GM21723 (cell line): Measurements from ENCODE around the gene TIAM2.

Source experiments
- ATAC-seq: cut with Tn5 transposase; IDR thresholded peaks from one replicate; pipeline ENCODE4 v1.9.1; 2021; ENCODE audit warnings: mild to moderate bottlenecking, moderate library complexity; ENCODE audit not compliant: unreplicated experiment

The TIAM2 gene

DNA sequence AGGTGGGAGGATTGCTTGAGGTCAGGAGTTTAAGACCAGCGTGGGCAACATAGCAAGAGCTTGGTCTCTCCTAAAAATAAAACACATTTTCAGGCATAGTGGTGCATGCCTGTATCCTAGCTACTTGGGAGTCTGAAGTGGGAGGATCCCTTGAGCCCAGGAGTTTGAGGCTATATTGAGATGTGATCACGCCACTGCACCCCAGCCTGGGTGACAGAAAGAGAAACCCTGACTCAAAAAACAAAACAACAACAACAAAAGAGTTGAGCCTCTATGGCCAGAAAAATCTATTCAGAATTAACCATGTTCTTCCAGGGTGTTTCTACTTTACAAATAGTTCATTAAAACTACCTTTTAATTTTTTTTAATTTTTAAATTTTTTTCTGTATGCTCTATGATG lies 60.6 kb downstream of the TIAM2 start:
- no peak for ATAC-seq

DNA sequence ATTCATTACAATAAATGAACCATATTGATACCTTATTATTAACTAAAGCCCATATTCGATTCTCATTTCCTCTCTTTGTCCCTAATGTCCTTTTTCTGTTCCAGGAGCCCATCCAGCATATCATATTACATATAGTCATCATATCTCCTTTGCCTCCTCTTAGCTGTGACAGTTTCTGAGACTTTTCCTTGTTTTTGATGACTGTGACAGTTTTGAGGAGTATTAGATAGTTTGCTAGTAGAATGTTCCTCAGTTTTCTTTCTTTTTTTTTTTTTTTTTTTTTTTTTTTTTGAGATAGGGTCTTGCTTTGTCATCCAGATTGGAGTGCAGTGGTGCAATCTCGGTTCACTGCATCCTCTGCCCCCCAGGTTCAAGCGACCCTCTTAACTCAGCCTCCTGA lies 61.6 kb downstream of the TIAM2 start:
- no peak for ATAC-seq

DNA sequence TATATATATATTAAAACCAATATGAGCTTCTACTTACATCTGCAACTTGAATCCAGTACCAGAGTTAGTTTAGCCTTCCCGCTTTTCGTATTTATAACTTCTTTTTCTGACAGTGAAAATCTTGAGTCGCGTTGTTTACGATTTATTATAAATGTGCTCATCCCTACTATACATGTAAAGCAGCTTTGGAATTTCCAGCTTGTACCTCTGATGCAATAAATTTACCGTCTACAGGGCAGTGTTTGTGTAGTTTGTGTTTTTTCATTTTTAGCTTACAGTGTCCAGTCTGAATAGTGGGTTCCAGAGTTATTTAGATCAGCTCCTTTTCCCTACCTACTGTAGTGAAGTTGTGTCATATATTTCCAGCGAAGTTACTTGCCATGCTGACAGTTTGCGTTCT lies 66.3 kb downstream of the TIAM2 start:
- ATAC-seq, result no peak

DNA sequence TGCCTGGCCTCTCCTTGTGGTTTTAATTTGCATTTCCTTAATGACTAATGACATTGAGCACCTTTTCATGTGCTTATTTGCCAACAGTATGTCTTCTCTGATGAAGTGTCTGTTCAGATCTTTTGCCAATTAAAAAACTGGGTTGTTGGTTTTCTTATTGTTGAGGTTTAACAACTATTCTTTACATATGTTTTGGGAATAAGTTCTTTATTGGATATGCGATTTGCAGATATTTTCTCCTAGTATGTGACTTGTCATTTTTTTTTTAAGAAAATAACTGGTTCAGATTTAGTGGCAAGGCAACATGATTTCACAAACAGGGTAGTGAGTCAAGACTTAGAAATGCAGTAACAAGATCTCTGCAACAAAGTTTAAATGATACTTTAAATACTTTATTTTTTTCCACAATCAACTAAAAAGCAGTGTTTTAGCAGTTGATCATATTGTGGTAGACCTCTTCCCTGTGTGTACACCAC lies 67.8 kb downstream of the TIAM2 start:
- no peak for ATAC-seq

DNA sequence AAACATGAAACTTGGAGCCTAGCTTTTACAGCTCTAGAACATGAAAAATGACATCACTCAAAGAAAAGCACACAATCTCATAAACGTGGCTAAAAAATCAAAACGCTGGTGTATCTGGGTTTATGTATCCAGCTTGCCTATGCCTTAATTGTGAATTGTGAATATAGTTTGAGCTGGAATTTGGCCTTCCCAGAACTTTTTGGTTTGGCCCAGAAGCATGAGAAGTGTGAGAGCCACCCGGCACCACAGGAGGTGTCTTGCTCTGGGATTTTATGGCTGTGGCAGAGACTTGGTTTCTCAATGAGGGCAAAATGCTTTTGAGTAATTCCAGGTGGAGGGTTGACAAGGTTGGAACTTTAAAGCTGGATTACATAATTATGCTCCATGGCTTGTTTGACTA lies 69.2 kb downstream of the TIAM2 start:
- no peak for ATAC-seq

DNA sequence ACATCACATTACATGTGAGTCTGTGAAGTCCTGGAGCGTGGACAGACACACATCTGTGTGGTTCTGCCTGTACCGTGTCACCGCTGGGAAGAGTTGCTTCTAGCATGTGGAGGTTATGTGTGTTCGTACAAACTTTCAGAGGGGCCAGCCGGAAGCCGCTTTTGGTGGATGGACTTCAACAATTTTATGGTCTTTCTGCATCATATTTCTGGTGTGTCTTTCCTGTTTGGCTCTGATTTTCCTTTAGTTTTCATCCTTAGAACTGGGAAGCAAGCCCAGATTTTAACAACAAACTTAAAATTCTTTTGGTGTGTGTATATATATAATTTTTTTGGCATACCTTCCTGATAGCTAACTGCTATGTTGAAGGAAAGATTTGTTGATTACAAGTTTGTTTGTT lies 71.2 kb downstream of the TIAM2 start:
- ATAC-seq, result no peak

DNA sequence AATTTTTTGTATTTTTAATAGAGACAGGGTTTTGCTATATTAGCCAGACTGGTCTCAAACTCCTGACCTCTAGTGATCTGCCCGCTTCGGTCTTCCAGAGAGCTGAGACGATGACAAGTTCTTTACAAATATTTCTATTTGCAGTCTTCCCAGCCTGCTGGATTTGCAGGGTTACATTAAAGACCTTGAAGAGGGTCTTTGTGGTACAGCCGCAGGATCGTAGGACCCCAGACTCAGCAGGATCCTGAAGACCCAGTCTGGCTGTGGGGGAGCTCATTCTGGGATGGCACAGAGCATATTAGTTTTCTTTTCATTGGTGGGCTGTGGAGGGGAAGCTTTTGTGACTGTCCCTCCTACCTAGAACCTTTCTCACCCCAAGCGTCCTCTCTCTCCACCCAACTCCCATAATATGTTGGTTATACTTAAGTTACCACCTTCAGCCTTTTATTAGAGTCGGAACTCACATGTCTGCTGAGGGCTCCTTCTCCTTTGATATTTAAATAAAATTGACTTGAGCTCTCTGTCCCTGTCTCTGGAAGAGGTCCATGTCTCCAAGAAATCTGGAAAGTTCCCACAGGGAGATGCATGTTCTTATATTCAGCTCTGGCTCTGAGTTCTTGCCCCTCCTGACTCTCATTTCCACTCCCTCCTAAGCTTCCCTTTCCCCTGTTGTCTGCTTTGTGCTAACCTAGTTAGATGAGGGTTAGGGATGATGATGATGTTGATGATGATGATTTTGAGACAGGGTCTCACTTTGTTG lies 72.0 kb downstream of the TIAM2 start:
- no peak for ATAC-seq

DNA sequence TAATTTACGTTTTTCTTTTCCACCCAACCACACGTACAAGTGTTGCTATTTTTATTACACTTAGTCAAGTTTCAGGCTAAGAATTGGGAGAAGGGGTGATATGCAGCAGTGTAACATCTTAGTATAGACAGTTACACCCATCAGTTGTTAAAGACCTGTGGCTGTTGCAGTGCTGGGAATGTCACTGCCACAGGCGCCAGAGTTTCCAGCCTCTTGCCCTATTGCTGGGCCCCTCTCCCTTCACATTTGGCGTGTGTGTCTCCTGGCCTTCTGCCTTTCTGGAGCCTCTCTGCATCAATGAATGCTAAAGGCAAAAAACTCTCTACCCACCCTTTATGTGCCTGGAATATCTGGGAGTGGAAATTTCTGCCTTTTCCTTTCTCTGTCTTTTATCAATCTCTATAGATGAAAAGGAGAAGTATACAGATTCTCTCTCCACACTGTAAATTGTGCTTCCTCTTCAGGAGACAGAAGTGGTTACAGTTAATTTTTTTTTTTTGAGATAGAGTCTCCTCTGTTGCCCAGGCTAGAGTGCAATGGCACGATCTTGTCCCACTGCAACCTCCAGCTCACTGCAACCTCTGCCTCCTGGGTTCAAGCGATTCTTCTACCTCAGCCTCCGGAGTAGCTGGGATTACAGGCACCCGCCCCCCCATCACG lies 73.0 kb downstream of the TIAM2 start:
- no peak for ATAC-seq

DNA sequence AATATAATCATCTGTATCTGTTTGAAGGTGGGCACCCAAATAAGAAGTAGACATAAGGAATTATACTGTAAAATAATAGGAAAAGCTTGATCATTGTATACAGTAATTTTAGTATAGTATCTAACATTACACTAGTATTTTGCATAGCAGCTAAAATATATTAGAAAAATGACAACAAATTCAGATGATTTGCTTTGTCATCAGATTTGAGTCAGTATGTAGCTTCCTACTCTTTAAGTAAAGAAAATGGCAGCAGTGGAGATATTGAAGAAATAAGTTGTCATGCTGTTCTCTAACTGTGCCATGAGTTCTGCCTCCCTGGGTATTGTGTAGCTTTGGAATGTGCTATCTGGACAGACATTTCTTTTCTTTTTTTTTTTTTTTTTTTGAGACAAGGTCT lies 74.4 kb downstream of the TIAM2 start:
- no peak for ATAC-seq

DNA sequence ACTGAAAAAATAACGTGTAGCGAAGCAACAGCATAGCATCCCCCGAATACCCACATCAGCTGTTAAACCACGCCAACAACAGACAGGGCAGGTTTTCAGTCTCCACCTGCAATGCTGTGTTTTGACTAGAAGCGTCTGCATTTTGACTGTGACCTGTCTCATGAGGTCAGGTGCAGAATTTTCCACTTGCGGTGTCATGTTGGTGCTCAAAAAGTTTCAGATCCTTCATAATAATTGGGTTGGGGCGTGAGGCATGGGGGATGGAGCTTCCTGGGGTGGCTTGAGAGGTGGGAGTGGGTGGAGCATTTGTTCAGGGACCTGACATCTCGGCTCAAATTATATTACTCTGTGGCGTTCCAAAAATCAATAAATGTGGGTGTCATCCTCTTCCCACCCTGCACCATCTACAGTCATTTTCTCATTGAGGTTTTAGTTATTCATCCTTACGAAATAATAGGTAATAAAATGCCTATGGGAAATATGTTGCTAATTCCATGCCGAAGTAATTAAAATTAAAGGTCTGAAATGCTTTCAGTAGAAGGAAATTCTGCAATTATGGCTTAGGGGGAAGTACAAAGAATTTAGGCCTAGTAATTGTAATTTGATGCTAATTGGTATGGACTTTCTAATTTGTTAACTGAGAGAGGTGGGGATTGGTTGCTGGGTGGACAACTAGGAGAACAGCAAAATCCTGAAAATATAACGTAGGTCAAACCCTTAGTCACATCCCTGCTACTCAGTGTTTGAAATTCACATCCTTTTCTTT lies 81.0 kb downstream of the TIAM2 start:
- ATAC-seq, result no peak

DNA sequence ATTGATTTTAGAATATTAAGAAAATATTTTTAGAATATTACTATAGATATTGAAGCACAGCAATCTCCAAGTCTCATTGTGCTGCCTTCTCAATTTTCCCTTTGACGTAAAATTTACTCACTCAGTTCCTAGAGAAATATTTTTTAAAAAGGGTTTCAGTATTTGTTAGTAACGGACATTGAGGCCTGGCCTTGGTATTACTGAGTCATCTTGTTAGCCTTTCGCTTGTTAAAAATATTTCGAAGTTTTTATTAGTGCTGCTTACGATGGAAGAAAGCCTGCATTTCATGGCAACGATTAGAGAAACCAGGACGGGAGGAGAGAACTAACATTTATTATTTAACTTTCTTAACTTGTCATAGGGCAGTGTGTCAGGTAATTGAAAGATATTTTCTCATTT lies 82.2 kb downstream of the TIAM2 start:
- ATAC-seq, result no peak

DNA sequence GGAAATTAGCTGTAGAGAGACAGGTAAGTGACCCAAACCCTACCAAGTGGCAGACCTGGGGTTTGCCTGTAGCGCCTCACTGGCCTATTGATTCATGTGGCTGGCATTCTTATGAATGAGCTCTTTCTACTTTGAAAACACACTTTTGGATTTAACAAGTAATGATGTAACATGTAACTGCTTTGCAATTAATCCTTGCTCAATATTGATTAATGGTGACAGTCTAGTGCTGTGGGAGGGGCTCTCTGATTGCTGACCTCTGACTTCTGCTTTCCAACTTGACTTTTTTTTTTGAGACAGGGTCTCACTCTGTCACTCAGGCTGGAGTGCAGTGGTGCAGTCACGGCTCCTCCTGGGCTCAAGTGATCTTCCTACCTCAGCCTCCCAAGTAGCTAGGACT lies 82.7 kb downstream of the TIAM2 start:
- ATAC-seq, result no peak

DNA sequence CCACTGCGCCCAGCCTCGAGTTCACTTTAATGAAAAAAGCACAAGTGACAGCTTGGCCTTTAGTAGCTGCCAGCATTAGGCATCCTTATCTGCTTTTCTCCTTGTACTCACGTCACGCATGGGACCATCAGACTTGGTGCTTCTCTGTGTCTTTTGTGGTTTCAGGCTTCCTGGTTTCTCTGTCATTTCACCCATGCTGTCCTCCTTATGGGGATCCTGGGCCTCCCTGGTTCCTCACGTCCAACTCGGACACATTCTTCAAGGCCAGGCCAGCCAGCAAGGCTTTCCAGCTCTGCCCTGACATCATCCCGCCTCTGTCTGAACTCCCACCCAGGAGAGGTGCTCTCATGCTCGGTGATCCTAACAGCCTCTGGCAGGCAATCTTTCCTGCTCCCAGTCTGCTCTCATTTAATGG lies 83.2 kb downstream of the TIAM2 start:
- no peak for ATAC-seq

DNA sequence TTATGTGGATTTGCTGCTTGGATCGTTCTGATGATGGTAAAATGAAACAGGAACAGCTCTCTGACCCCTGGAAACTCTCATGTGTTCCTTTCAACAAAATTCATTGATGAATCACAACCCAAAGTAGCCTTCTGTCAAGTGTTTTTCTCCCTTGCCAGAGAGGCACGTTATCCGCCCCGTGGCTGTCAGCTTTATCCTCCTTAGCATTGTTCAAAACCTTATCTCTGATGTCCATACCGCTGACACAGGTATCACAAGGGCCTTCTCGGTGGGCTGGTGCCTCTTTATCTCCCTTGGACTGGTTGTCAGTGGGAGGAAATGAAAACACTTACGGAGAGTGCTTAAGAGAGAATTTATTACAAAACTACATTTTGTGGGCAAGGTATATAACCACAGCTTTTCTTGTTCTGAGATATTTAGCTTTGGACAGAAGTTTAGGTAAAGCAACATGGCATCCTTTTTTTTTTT lies 84.9 kb downstream of the TIAM2 start:
- ATAC-seq, result peak; percentile 61

DNA sequence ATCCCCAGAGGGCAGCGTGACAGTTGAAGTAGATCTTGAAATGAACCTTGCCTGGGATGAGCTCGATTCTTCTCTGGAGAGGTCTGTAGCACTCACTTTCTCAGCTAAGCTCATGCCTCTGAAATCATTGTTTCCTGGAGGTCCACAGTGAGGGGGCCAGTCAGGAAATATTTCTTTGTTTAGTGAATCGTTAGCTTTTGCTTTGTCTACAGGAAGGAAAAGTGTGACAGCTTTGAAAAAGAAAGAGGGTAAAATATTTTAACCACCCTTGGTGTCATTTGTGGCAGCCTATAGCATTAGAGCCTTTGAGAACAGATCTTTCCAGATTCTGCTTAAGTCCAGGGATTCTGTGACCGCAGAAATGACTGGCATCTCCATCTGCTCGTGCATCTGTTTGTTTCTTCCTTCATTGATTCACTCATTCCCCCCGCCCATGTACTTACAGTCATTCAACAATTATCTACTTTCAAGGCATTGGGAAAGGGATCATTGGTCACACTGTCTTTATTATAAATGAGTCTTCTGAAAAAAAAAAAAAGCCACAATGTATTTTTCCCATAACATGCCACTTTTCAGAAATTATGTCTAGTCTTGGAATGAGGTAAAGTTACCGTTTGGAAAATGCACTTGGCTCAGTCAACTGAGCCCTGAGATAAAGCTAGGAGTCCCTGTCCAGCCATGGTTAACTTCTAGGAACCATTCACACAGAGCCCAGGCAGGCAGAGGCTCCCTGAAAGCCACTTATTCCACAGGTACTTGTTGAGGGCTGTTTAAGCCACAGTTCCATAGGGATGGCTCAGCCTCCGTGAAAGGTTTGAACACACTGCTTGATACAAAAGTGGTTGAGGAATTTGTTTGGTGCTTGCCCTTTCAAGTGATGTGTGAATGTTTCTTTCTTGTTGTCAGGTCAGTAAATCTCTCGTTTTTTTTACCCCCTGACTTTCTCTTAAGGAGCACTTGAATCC lies 86.0 kb downstream of the TIAM2 start:
- ATAC-seq, result no peak

DNA sequence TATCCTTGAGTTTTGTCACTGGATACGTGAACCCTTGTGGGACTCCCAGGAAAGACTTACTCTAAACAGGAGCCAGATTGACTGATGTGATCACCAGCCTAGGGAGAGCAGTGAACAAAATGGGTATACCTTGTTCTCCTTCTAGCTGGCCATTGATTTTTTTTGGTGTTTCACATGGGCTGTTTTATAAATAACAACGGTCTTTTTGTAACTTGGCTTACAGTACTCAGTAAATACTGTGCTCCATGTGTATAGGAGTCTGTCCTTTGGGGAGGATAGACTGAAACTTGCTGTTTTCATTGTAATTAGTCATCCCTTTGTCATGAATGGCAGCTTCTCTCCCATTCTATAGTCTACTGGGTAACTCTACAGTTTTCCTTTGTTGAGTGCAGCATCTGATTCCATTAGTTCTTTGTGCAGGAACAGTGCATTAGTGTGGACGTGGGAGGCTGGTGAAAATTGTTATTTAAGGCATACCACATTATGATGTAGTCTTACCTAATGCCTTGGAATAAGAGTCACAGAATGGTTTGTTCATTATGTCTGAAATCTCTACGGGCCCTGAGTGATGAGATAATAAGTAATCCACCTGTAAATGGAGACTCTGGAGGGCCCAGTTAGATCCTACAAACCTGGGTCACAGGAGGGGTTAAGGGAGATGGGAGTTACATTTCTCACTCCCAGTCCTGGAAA lies 89.5 kb downstream of the TIAM2 start:
- ATAC-seq, result no peak

DNA sequence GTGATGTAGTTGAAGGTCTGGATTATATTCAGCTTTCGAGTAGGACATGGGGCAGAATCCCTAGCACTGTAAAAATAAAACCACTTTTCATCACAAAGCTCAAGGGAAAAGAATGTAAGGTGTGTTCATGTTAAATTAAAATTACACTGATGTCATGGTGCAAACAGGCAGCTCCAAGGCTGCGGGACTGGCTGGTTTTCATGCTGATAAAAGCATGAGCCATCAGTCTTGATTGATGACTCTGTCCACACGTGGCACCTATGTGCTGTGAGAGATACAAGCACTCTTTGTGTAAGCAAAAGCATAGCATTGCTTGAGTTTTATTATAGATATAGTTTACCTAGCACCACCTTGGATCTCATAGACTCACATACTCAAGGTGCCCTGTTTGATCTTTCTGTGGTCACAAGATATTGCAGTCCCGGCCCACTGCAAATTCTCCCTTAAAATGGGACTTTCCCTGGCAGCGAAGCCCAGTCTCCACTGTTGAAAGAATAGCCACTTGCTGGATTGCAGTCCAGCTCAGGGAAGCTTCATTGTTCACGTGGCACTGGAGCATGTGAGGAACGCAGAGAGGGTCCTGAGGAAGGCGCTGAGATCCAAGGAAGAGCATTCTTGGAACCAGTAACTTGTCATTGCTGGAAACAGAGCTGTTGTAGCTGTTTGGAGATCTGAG lies 90.6 kb downstream of the TIAM2 start:
- ATAC-seq, result no peak

DNA sequence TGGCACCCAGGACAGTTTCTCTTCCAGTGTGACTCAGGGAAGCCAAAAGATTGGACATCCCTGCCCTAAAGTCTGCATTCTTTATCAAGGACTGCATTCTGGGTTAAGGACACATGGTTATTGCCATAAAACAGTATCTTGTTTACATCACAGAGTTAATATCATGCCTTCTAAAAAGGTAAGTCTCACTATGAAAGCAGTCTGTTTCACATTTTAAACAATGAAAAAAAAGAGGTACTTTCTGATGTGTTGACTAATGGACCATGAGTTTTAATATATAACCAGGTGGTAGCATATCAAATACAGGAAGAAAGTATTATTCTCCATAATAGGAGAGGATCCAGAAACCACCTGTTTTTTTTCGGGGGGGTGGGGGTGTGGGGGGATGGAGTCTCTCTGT lies 93.7 kb downstream of the TIAM2 start:
- no peak for ATAC-seq

DNA sequence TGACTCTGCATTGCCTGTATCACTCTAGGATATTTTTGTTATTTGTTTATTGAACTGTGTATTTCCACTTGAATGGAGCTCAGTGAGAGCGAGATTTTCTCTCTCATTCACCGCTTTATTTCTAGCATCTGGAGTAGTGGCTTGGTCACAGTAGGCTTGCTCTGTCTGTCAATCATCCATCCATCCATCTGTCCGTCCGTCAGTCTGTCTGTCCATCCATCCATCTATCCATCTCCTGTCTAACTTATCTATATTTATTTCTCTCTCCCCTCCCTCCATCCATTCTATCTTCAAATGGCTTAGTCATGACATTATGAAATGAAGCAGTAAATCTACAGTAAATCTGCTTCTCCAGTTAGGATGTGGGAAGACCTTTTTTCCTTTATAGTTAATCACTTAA lies 94.6 kb downstream of the TIAM2 start:
- ATAC-seq, result no peak
